Stimulated activated naive CD8-positive, alpha-beta T cell treated with anti-CD3 and anti-CD28 coated beads, Interleukin-15, Interleukin-2, amounts not matched to agents 100 ng/mL and 50 ng/mL, for 24 hours (primary cell): Measurements from ENCODE around the gene NKX1-1.
"Not testable (repeated sequence)": the region's sequence is repeated elsewhere in the genome, so short reads cannot be mapped to it uniquely, and the experiment has no call there.

Experiments
- H3K27ac Mint-ChIP-seq: one replicate; pipeline ENCODE4 v1.8.0; 2021; ENCODE audit warnings: mild to moderate bottlenecking, mixed read lengths
- H3K27me3 Mint-ChIP-seq: one replicate; pipeline ENCODE4 v1.8.0; 2021; ENCODE audit warnings: mixed read lengths
- H3K36me3 Mint-ChIP-seq: one replicate; pipeline ENCODE4 v1.8.0; 2021; ENCODE audit warnings: low read depth, mixed read lengths
- H3K4me1 Mint-ChIP-seq: one replicate; pipeline ENCODE4 v1.8.0; 2021; ENCODE audit warnings: low read depth, mixed read lengths
- H3K4me3 Mint-ChIP-seq: one replicate; pipeline ENCODE4 v1.8.0; 2021; ENCODE audit warnings: mild to moderate bottlenecking, mixed read lengths
- H3K9me3 Mint-ChIP-seq: one replicate; pipeline ENCODE4 v1.8.0; 2021; ENCODE audit warnings: mixed read lengths

The NKX1-1 gene

GRCh38 chr4:1376841-1377605 lies 29.2 kb downstream of the NKX1-1 start:
- no peak overlapping the region for H3K27ac Mint-ChIP-seq
- H3K4me3 Mint-ChIP-seq, result no peak overlapping the region
- H3K9me3 Mint-ChIP-seq, result no peaks in the 10 kb centered on the region
- peaks cover 21% of the 10 kb centered on the region for H3K36me3 Mint-ChIP-seq
- H3K4me1 Mint-ChIP-seq, result no peaks in the 10 kb centered on the region
- H3K27me3 Mint-ChIP-seq, result no peaks in the 10 kb centered on the region

- H3K36me3 Mint-ChIP-seq, result peaks cover 24% of the 10 kb centered on the region
- H3K9me3 Mint-ChIP-seq, result no peaks in the 10 kb centered on the region
- no peak overlapping the region for H3K27ac Mint-ChIP-seq
- H3K4me1 Mint-ChIP-seq, result no peaks in the 10 kb centered on the region
- no peak overlapping the region for H3K4me3 Mint-ChIP-seq
- no peaks in the 10 kb centered on the region for H3K27me3 Mint-ChIP-seq
Observed at GRCh38 chr4:1376391-1376840, 29.8 kb downstream of the NKX1-1 start.

- Mint-ChIP-seq H3K9me3 (no peaks in the 10 kb centered on the region), H3K36me3 (peaks cover 24% of the 10 kb centered on the region), H3K4me3 (no peak overlapping the region), H3K4me1 (no peaks in the 10 kb centered on the region), H3K27ac (no peak overlapping the region), H3K27me3 (no peaks in the 10 kb centered on the region)
Observed at GRCh38 chr4:1375761-1376322, 30.4 kb downstream of the NKX1-1 start.

- Mint-ChIP-seq H3K4me3 (no peak overlapping the region), H3K36me3 (peaks cover 24% of the 10 kb centered on the region), H3K27me3 (no peaks in the 10 kb centered on the region), H3K27ac (no peak overlapping the region), H3K9me3 (no peaks in the 10 kb centered on the region), H3K4me1 (no peaks in the 10 kb centered on the region)
Observed at GRCh38 chr4:1375051-1375721, 31.1 kb downstream of the NKX1-1 start.

GRCh38 chr4:1374706-1375045 lies 31.6 kb downstream of the NKX1-1 start:
- Mint-ChIP-seq H3K4me1 (no peaks in the 10 kb centered on the region), H3K36me3 (peaks cover 24% of the 10 kb centered on the region), H3K27me3 (no peaks in the 10 kb centered on the region), H3K4me3 (no peak overlapping the region), H3K27ac (no peak overlapping the region), H3K9me3 (no peaks in the 10 kb centered on the region)

GRCh38 chr4:1373892-1374705 lies 32.1 kb downstream of the NKX1-1 start:
- Mint-ChIP-seq H3K9me3 (no peaks in the 10 kb centered on the region), H3K27ac (no peak overlapping the region), H3K4me1 (no peaks in the 10 kb centered on the region), H3K27me3 (no peaks in the 10 kb centered on the region), H3K4me3 (no peak overlapping the region), H3K36me3 (peaks cover 24% of the 10 kb centered on the region)

- H3K4me3 Mint-ChIP-seq, H3K27me3 Mint-ChIP-seq, H3K27ac Mint-ChIP-seq, H3K9me3 Mint-ChIP-seq, H3K4me1 Mint-ChIP-seq: not testable (repeated sequence)
- peaks cover 24% of the 10 kb centered on the region for H3K36me3 Mint-ChIP-seq
Observed at GRCh38 chr4:1372576-1372975, 33.7 kb downstream of the NKX1-1 start.

GRCh38 chr4:1371176-1372165 lies 34.8 kb downstream of the NKX1-1 start:
- no peaks in the 10 kb centered on the region for H3K9me3 Mint-ChIP-seq
- H3K27me3 Mint-ChIP-seq, result no peaks in the 10 kb centered on the region
- no peak overlapping the region for H3K4me3 Mint-ChIP-seq
- no peak overlapping the region for H3K27ac Mint-ChIP-seq
- no peaks in the 10 kb centered on the region for H3K4me1 Mint-ChIP-seq
- H3K36me3 Mint-ChIP-seq, result peaks cover 24% of the 10 kb centered on the region

- Mint-ChIP-seq H3K4me3 (no peak overlapping the region), H3K9me3 (no peaks in the 10 kb centered on the region), H3K27me3 (no peaks in the 10 kb centered on the region), H3K4me1 (no peaks in the 10 kb centered on the region), H3K36me3 (peaks cover 24% of the 10 kb centered on the region), H3K27ac (no peak overlapping the region)
Observed at GRCh38 chr4:1370321-1371124, 35.7 kb downstream of the NKX1-1 start.

- Mint-ChIP-seq H3K36me3 (peaks cover 24% of the 10 kb centered on the region), H3K27me3 (no peaks in the 10 kb centered on the region), H3K4me3 (no peak overlapping the region), H3K9me3 (no peaks in the 10 kb centered on the region), H3K27ac (no peak overlapping the region), H3K4me1 (no peaks in the 10 kb centered on the region)
Observed at GRCh38 chr4:1369479-1370079, 36.7 kb downstream of the NKX1-1 start.

GRCh38 chr4:1369091-1369450 lies 37.2 kb downstream of the NKX1-1 start:
- Mint-ChIP-seq H3K27ac (no peak overlapping the region), H3K36me3 (peaks cover 23% of the 10 kb centered on the region), H3K27me3 (no peaks in the 10 kb centered on the region), H3K4me1 (no peaks in the 10 kb centered on the region), H3K9me3 (no peaks in the 10 kb centered on the region), H3K4me3 (no peak overlapping the region)

- Mint-ChIP-seq H3K27me3 (no peaks in the 10 kb centered on the region), H3K36me3 (peaks cover 18% of the 10 kb centered on the region), H3K4me1 (no peaks in the 10 kb centered on the region), H3K9me3 (no peaks in the 10 kb centered on the region), H3K27ac (no peak overlapping the region), H3K4me3 (no peak overlapping the region)
Observed at GRCh38 chr4:1368421-1369090, 37.7 kb downstream of the NKX1-1 start.

GRCh38 chr4:1367936-1368289 lies 38.3 kb downstream of the NKX1-1 start:
- Mint-ChIP-seq H3K36me3 (peaks cover 12% of the 10 kb centered on the region), H3K4me1 (no peaks in the 10 kb centered on the region), H3K4me3 (no peak overlapping the region), H3K27me3 (no peaks in the 10 kb centered on the region), H3K9me3 (no peaks in the 10 kb centered on the region), H3K27ac (no peak overlapping the region)
